Hepatocyte (in vitro differentiated cells): ENCODE results near the gene PDE7B. TPM values are rescaled to one million over a fixed set of nuclear protein-coding genes. Genes with fewer than 3 reads are reported as not detected.

Source experiments
- DNase-seq: peaks from one replicate; pipeline ENCODE4 v3.0.0-alpha.2; 2016; ENCODE audit warnings: low spot score
- H2AFZ ChIP-seq: fragments of 200-600 bp; sonication (generic); 2 replicates; pipeline ENCODE4 v1.6.0; 2016; ENCODE audit warnings: antibody characterized with exemption, mild to moderate bottlenecking
- H3K27ac ChIP-seq: fragments of 200-600 bp; sonication (generic); 2 replicates; pipeline ENCODE4 v1.5.1; 2016; ENCODE audit warnings: mild to moderate bottlenecking
- H3K27me3 ChIP-seq: fragments of 200-600 bp; sonication (generic); 2 replicates; pipeline ENCODE4 v1.6.1; 2016
- H3K36me3 ChIP-seq: fragments of 200-600 bp; sonication (generic); replicated peaks from 2 replicates; pipeline ENCODE4 v1.5.1; 2016; ENCODE audit warnings: low read depth; ENCODE audit not compliant: insufficient read depth
- H3K4me1 ChIP-seq: fragments of 200-600 bp; sonication (generic); 2 replicates; pipeline ENCODE4 v1.5.1; 2016; ENCODE audit warnings: mild to moderate bottlenecking, moderate library complexity; ENCODE audit not compliant: insufficient read depth
- H3K4me2 ChIP-seq: fragments of 200-600 bp; sonication (generic); 2 replicates; pipeline ENCODE4 v1.6.0; 2016
- H3K4me3 ChIP-seq: fragments of 200-600 bp; sonication (generic); 2 replicates; pipeline ENCODE4 v1.5.1; 2016; ENCODE audit warnings: mild to moderate bottlenecking
- H3K79me2 ChIP-seq: fragments of 200-600 bp; sonication (generic); 2 replicates; pipeline ENCODE4 v1.6.0; 2017; ENCODE audit warnings: mild to moderate bottlenecking
- H3K9me2 ChIP-seq: fragments of 200-600 bp; sonication (generic); replicated peaks from 2 replicates; pipeline ENCODE4 v1.6.0; 2017; ENCODE audit warnings: mild to moderate bottlenecking; ENCODE audit not compliant: insufficient read depth
- H3K9me3 ChIP-seq: fragments of 200-600 bp; sonication (generic); 2 replicates; pipeline ENCODE4 v1.5.1; 2016; ENCODE audit warnings: low read depth, mild to moderate bottlenecking
- H4K20me1 ChIP-seq: fragments of 200-600 bp; sonication (generic); 2 replicates; pipeline ENCODE4 v1.6.0; 2016; ENCODE audit warnings: mild to moderate bottlenecking; ENCODE audit not compliant: insufficient read depth, poor library complexity, severe bottlenecking
- CTCF ChIP-seq: fragments of 200-600 bp; sonication (generic); IDR thresholded peaks from 2 replicates; pipeline ENCODE4 v1.5.1; 2016; ENCODE audit warnings: antibody characterized with exemption, mild to moderate bottlenecking; ENCODE audit not compliant: poor library complexity
- EZH2 ChIP-seq: fragments of 200-600 bp; sonication (generic); IDR thresholded peaks from 2 replicates; pipeline ENCODE4 v1.6.1; 2016; ENCODE audit warnings: antibody characterized with exemption, mild to moderate bottlenecking, borderline replicate concordance
- EZH2phosphoT487 ChIP-seq: fragments of 200-600 bp; sonication (generic); IDR thresholded peaks from one replicate; pipeline ENCODE4 v1.6.1; 2018; ENCODE audit warnings: antibody characterized with exemption, mild to moderate bottlenecking, low read depth, moderate library complexity; ENCODE audit not compliant: unreplicated experiment, severe bottlenecking
- WGBS: methylation state at CpG from one replicate; pipeline ENCODE4 v1.1.6; 2016; ENCODE audit warnings: low lambda C conversion rate; ENCODE audit errors: missing lambda C conversion rate; 5-methylcytosine and 5-hydroxymethylcytosine counted together
- polyA plus RNA-seq: library from polyadenylated mRNA; unstranded; fragments of >200 nt; fragmentation: Nextera tagmentation; extraction: Ambion mirVana; gene quantifications from 2 replicates; pipeline ENCODE4 v1.2.1, GENCODE V29; 2016
- total RNA-seq: library from RNA; depleted of rRNA; stranded (reverse); fragments of >200 nt; gene quantifications from 2 replicates; pipeline ENCODE4 v1.2.3, GENCODE V29; 2014

Gene PDE7B
- total and polyA plus RNA-seq, 2 experiments from 2014 or later = 3.4 to 7.2 TPM

- WGBS = 51% methylated on average over 3 of the region's 3 CpGs
- H3K4me2 ChIP-seq = no peak overlapping the region
- no peak overlapping the region for H2AFZ ChIP-seq
Measured at GRCh38 chr6:135922746-135923145, 71.2 kb downstream of the PDE7B start.

GRCh38 chr6:135932651-135933050 is 81.2 kb downstream of the PDE7B start:
- Histone ChIP-seq H3K4me2 (no peak overlapping the region), H3K9me3 (no peaks in the 10 kb centered on the region), H3K79me2 (no peaks in the 10 kb centered on the region), H3K4me3 (no peak overlapping the region), H3K4me1 (peaks cover 19% of the 10 kb centered on the region), H4K20me1 (no peaks in the 10 kb centered on the region), H2AFZ (no peak overlapping the region), H3K27ac (peak overlapping the region; percentile 12), H3K36me3 (no peaks in the 10 kb centered on the region), H3K27me3 (no peaks in the 10 kb centered on the region), H3K9me2 (no peaks in the 10 kb centered on the region)
- 52% methylated on average over 4 of the region's 4 CpGs for WGBS
- no peak for TF ChIP-seq EZH2phosphoT487
- no peak for TF ChIP-seq EZH2
- TF ChIP-seq CTCF = no peak
- DNase-seq = no peak

More at GRCh38 chr6:135922746-135923145, 71.2 kb downstream of the PDE7B start:
- TF ChIP-seq CTCF (no peak), EZH2phosphoT487 (no peak), EZH2 (no peak)
- Histone ChIP-seq H3K4me3 (no peak overlapping the region), H3K27ac (peak overlapping the region; percentile 46), H3K9me3 (no peaks in the 10 kb centered on the region), H3K79me2 (no peaks in the 10 kb centered on the region), H4K20me1 (no peaks in the 10 kb centered on the region), H3K4me1 (no peaks in the 10 kb centered on the region), H3K36me3 (no peaks in the 10 kb centered on the region), H3K9me2 (no peaks in the 10 kb centered on the region), H3K27me3 (no peaks in the 10 kb centered on the region)
- peak; percentile 43 for DNase-seq

GRCh38 chr6:135935941-135936601 is 84.6 kb downstream of the PDE7B start:
- no peak for DNase-seq
- no peaks in the 10 kb centered on the region for H3K36me3 ChIP-seq
- peak overlapping the region; percentile 64 for H3K27ac ChIP-seq
- peaks cover 26% of the 10 kb centered on the region for H3K4me1 ChIP-seq
- H3K4me3 ChIP-seq = no peak overlapping the region
- H3K27me3 ChIP-seq = no peaks in the 10 kb centered on the region
- no peaks in the 10 kb centered on the region for H3K9me2 ChIP-seq
- no peaks in the 10 kb centered on the region for H4K20me1 ChIP-seq
- 47% methylated on average over 8 of the region's 8 CpGs for WGBS
- no peaks in the 10 kb centered on the region for H3K79me2 ChIP-seq
- H3K4me2 ChIP-seq = no peak overlapping the region
- no peak overlapping the region for H2AFZ ChIP-seq
- no peak for TF ChIP-seq CTCF
- TF ChIP-seq EZH2phosphoT487 = no peak
- TF ChIP-seq EZH2 = no peak
- H3K9me3 ChIP-seq = no peaks in the 10 kb centered on the region
